Panc1 (cell line): ENCODE results near the gene SLC48A1. TPM values are rescaled to one million over a fixed set of nuclear protein-coding genes. Genes with fewer than 3 reads are reported as not detected.

Experiments used
- ATAC-seq: fragments of 200-7000 bp; cut with Tn5 transposase; 2 replicates; pipeline ENCODE4 v1.9.1; 2020; ENCODE audit warnings: mild to moderate bottlenecking, moderate library complexity
- BruUV-seq: library from RNA; stranded (reverse); fragments of 400-500 nt; replicated peaks from 2 replicates; lab custom pipeline; 2021; lab: Mats Ljungman, UMichigan
- CTCF ChIA-PET: fragments of 300-600 bp; sonication (Branson Sonifier 250); formaldehyde crosslinking; loops from one replicate; lab custom pipeline; 2022; ENCODE audit warnings: antibody characterized with exemption; lab: Charles Lee
- POLR2A ChIA-PET: fragments of 300-600 bp; sonication (Branson Sonifier 250); formaldehyde crosslinking; loops from one replicate; lab custom pipeline; 2022; ENCODE audit warnings: antibody characterized with exemption; lab: Charles Lee
- DNase-seq: peaks from one replicate; pipeline ENCODE4 v3.0.0-alpha.2; 2010; ENCODE audit warnings: low read depth, low spot score
- H3K27ac ChIP-seq: 2 replicates; pipeline ENCODE4 v1.5.1; 2011; ENCODE audit warnings: mild to moderate bottlenecking, low read length, inconsistent platforms
- H3K27me3 ChIP-seq: fragments of 200-500 bp; sonication (Bioruptor generic); 2 replicates; pipeline ENCODE4 v1.6.0; 2014; ENCODE audit warnings: low read length, inconsistent platforms; ENCODE audit not compliant: control insufficient read depth, insufficient read depth
- H3K36me3 ChIP-seq: fragments of 200-500 bp; sonication (Bioruptor generic); 2 replicates; pipeline ENCODE4 v1.5.1; 2014; ENCODE audit warnings: inconsistent platforms, mild to moderate bottlenecking, low read length, moderate library complexity; ENCODE audit not compliant: control insufficient read depth, insufficient read depth
- H3K4me1 ChIP-seq: 2 replicates; pipeline ENCODE4 v1.5.1; 2011; ENCODE audit warnings: inconsistent platforms, mild to moderate bottlenecking, low read length, moderate library complexity; ENCODE audit not compliant: control insufficient read depth, insufficient read depth
- H3K4me3 ChIP-seq, 2 experiments: 2 replicates each; pipeline ENCODE4 v1.5.1; 2011 to 2012; ENCODE audit warnings: low read depth in 2 of 2, low read length in 2 of 2, mild to moderate bottlenecking in 2 of 2, inconsistent platforms in 1 of 2, moderate library complexity in 1 of 2
- H3K9me3 ChIP-seq: fragments of 200-500 bp; sonication (Bioruptor generic); 2 replicates; pipeline ENCODE4 v1.5.1; 2014; ENCODE audit warnings: low read depth, mild to moderate bottlenecking, inconsistent platforms, low read length, moderate library complexity; ENCODE audit not compliant: control insufficient read depth, insufficient read depth
- POLR2AphosphoS5 ChIP-seq: IDR thresholded peaks from 2 replicates; pipeline ENCODE4 v1.6.1; 2012; ENCODE audit warnings: mild to moderate bottlenecking, low read depth, low read length, moderate library complexity
- SIN3A ChIP-seq: IDR thresholded peaks from 2 replicates; pipeline ENCODE4 v1.6.1; 2012; ENCODE audit warnings: low read depth, mild to moderate bottlenecking, low read length, moderate library complexity, borderline replicate concordance; ENCODE audit not compliant: insufficient read depth
- TCF7L2 ChIP-seq: IDR thresholded peaks from 2 replicates; pipeline ENCODE4 v1.6.1; 2011; ENCODE audit warnings: mild to moderate bottlenecking, low read depth, low read length, inconsistent platforms
- in situ Hi-C: cut with HindIII; loops from 2 replicates; pipeline ENCODE4 v1.10.0; 2016; ENCODE audit warnings: low sequenced_read_pairs, low pct_unique_long_range_greater_than_20kb
- intact Hi-C: fragments of 100-400 bp; cut with micrococcal nuclease; formaldehyde crosslinking; loops from one replicate; pipeline ENCODE4 v1.10.0; 2022; ENCODE audit not compliant: unreplicated experiment
- total RNA-seq: library from RNA; stranded (reverse); gene quantifications from one replicate; pipeline ENCODE4 v1.2.1, GENCODE V29; 2021; ENCODE audit not compliant: unreplicated experiment
- TF ChIP-seq, protein P1 (sequence below): fragments of 450-650 bp; IDR thresholded peaks from 2 replicates; pipeline ENCODE4 v1.5.1; 2017; ENCODE audit warnings: mild to moderate bottlenecking
- TF ChIP-seq, protein P2 (sequence below), 2 experiments: IDR thresholded peaks; 2 replicates each; pipeline ENCODE4 v1.6.1; 2011 to 2012; ENCODE audit warnings: low read depth in 2 of 2, control low read depth in 1 of 2, low read length in 1 of 2, mild to moderate bottlenecking in 1 of 2, moderate library complexity in 1 of 2; ENCODE audit not compliant: insufficient read depth in 1 of 2

The SLC48A1 gene
- total RNA-seq, 1 experiment from 2014 or later: 32.0 TPM

DNA sequence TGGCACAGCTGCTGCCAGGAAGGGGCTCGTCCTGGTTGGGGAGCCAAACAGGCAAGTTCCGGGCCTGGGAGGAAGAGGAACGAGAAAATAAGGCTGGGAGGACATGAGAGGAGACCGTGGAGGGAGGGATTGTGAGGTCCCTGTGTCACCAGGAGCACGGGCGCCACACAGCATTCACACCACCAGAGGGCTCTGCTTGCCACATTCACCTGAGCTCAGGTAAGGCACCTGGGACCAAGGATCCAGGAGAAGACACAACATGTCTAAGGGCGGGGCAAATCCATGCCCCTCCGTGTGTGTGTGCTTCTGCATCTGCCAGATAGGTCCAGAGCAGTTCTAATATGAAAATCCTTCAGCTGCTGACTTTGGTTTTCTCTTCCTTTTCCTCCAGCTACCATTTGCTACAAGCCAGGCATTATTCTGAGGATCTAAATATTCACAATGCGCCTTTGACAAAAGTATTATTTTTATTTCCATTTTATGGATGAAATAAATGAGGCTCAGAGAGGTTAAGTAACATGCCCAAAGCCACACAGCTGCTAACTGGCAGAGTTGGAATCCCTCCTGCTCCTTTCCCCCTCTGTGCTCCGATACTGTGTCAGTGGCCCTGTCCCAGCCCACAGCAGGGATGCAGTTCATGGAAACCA lies 28.9 kb upstream of the SLC48A1 start:
- intact Hi-C loops (loop anchor here (2.0 kb wide), 1 partner anchor 35 kb away; no protein-coding TSS in a partner anchor), in situ Hi-C loops (no loop called here)
- Histone ChIP-seq H3K36me3 (no peaks in the 10 kb centered on the region), H3K27ac (no peak overlapping the region), H3K4me1 (no peaks in the 10 kb centered on the region; the same call in 1 of the 2 replicates), H3K9me3 (no peaks in the 10 kb centered on the region), H3K4me3 (no peak overlapping the region), H3K27me3 (no peaks in the 10 kb centered on the region)
- ATAC-seq (peak; percentile 61), DNase-seq (no peak)
- ChIA-PET CTCF (interaction anchor here (0.7 to 3.5 kb wide), 10 partner anchors 9 to 102 kb away, joined by 3 to 24 read pairs (median 4); partner anchors contain the start of gene RAPGEF3), POLR2A (no interaction called here)
- no TSS peak for BruUV-seq
- TF ChIP-seq SIN3A: no peak
- TF ChIP-seq, protein P1, sequence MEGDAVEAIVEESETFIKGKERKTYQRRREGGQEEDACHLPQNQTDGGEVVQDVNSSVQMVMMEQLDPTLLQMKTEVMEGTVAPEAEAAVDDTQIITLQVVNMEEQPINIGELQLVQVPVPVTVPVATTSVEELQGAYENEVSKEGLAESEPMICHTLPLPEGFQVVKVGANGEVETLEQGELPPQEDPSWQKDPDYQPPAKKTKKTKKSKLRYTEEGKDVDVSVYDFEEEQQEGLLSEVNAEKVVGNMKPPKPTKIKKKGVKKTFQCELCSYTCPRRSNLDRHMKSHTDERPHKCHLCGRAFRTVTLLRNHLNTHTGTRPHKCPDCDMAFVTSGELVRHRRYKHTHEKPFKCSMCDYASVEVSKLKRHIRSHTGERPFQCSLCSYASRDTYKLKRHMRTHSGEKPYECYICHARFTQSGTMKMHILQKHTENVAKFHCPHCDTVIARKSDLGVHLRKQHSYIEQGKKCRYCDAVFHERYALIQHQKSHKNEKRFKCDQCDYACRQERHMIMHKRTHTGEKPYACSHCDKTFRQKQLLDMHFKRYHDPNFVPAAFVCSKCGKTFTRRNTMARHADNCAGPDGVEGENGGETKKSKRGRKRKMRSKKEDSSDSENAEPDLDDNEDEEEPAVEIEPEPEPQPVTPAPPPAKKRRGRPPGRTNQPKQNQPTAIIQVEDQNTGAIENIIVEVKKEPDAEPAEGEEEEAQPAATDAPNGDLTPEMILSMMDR: peak; percentile 83; the same call in 1 of the 2 replicates
- TF ChIP-seq TCF7L2: no peak
- TF ChIP-seq, protein P2, sequence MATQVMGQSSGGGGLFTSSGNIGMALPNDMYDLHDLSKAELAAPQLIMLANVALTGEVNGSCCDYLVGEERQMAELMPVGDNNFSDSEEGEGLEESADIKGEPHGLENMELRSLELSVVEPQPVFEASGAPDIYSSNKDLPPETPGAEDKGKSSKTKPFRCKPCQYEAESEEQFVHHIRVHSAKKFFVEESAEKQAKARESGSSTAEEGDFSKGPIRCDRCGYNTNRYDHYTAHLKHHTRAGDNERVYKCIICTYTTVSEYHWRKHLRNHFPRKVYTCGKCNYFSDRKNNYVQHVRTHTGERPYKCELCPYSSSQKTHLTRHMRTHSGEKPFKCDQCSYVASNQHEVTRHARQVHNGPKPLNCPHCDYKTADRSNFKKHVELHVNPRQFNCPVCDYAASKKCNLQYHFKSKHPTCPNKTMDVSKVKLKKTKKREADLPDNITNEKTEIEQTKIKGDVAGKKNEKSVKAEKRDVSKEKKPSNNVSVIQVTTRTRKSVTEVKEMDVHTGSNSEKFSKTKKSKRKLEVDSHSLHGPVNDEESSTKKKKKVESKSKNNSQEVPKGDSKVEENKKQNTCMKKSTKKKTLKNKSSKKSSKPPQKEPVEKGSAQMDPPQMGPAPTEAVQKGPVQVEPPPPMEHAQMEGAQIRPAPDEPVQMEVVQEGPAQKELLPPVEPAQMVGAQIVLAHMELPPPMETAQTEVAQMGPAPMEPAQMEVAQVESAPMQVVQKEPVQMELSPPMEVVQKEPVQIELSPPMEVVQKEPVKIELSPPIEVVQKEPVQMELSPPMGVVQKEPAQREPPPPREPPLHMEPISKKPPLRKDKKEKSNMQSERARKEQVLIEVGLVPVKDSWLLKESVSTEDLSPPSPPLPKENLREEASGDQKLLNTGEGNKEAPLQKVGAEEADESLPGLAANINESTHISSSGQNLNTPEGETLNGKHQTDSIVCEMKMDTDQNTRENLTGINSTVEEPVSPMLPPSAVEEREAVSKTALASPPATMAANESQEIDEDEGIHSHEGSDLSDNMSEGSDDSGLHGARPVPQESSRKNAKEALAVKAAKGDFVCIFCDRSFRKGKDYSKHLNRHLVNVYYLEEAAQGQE (IDR thresholded peaks at IDR 0.05; ENCODE audit: insufficient read depth in 1 of 2, low read depth in 2 of 2, low read length in 1 of 2): no peak
- no peak for TF ChIP-seq POLR2AphosphoS5

GRCh38 chr12:47744778-47745436 lies 28.1 kb upstream of the SLC48A1 start:
- intact Hi-C loops: loop anchor here (2.0 kb wide), 1 partner anchor 34 kb away; no protein-coding TSS in a partner anchor
- no TSS peak for BruUV-seq
- POLR2A ChIA-PET: interaction anchor here (0.5 kb wide), 1 partner anchor 1661 kb away, joined by 5 read pairs; no protein-coding TSS in a partner anchor

More at GRCh38 chr12:47744778-47745436, 28.1 kb upstream of the SLC48A1 start:
- Histone ChIP-seq H3K4me3 (no peak overlapping the region), H3K9me3 (no peaks in the 10 kb centered on the region), H3K4me1 (no peaks in the 10 kb centered on the region; the same call in 1 of the 2 replicates), H3K27me3 (no peaks in the 10 kb centered on the region), H3K27ac (no peak overlapping the region), H3K36me3 (no peaks in the 10 kb centered on the region)
- in situ Hi-C loops: no loop called here
- ATAC-seq (no peak), DNase-seq (no peak)
- CTCF ChIA-PET: interaction anchor here (0.7 to 3.5 kb wide), 7 partner anchors 10 to 94 kb away, joined by 3 to 24 read pairs (median 4); partner anchors contain the start of gene RAPGEF3
- TF ChIP-seq, protein P2 (IDR thresholded peaks at IDR 0.05; ENCODE audit: insufficient read depth in 1 of 2, low read depth in 2 of 2, low read length in 1 of 2): no peak
- TF ChIP-seq, protein P1: no peak
- TF ChIP-seq POLR2AphosphoS5 (no peak), TCF7L2 (no peak), SIN3A (no peak)
